NCI-H345 treated with DMSO at 0.1 percent for 48 hours (cell line): Measurements from ENCODE around the gene AIG1.

Experiments
- DNase-seq: peaks from one replicate; lab custom pipeline; 2025; ENCODE audit not compliant: unreplicated experiment; lab: John Stamatoyannopoulos, UW

The AIG1 gene

GRCh38 chr6:143192766-143193165 lies 132.1 kb downstream of the AIG1 start:
- DNase-seq = no peak

GRCh38 chr6:143193571-143194094 lies 132.9 kb downstream of the AIG1 start:
- DNase-seq = no peak

GRCh38 chr6:143194095-143194589 lies 133.5 kb downstream of the AIG1 start:
- no peak for DNase-seq

GRCh38 chr6:143195349-143195845 lies 134.7 kb downstream of the AIG1 start:
- no peak for DNase-seq

GRCh38 chr6:143196525-143197225 lies 136.0 kb downstream of the AIG1 start:
- DNase-seq = no peak

- DNase-seq = no peak
Observed at GRCh38 chr6:143197377-143197776, 136.7 kb downstream of the AIG1 start.

- no peak for DNase-seq
Observed at GRCh38 chr6:143198312-143198711, 137.6 kb downstream of the AIG1 start.

- DNase-seq = no peak
Observed at GRCh38 chr6:143199291-143199690, 138.6 kb downstream of the AIG1 start.

GRCh38 chr6:143200167-143200770 lies 139.6 kb downstream of the AIG1 start:
- DNase-seq = no peak

GRCh38 chr6:143204045-143204444 lies 143.4 kb downstream of the AIG1 start:
- no peak for DNase-seq

GRCh38 chr6:143205131-143205535 lies 144.4 kb downstream of the AIG1 start:
- no peak for DNase-seq

GRCh38 chr6:143205585-143205984 lies 144.9 kb downstream of the AIG1 start:
- DNase-seq = no peak

GRCh38 chr6:143205991-143206390 lies 145.3 kb downstream of the AIG1 start:
- no peak for DNase-seq

- no peak for DNase-seq
Observed at GRCh38 chr6:143206550-143206949, 145.9 kb downstream of the AIG1 start.

- DNase-seq = no peak
Observed at GRCh38 chr6:143210420-143210819, 149.7 kb downstream of the AIG1 start.

GRCh38 chr6:143213859-143214376 lies 153.2 kb downstream of the AIG1 start:
- no peak for DNase-seq

GRCh38 chr6:143215363-143215762 lies 154.7 kb downstream of the AIG1 start:
- DNase-seq = no peak

- no peak for DNase-seq
Observed at GRCh38 chr6:143215771-143216170, 155.1 kb downstream of the AIG1 start.

GRCh38 chr6:143218233-143218632 lies 157.5 kb downstream of the AIG1 start:
- no peak for DNase-seq

GRCh38 chr6:143221698-143222097 lies 161.0 kb downstream of the AIG1 start:
- DNase-seq = no peak

GRCh38 chr6:143222310-143222709 lies 161.6 kb downstream of the AIG1 start:
- DNase-seq = no peak

- no peak for DNase-seq
Observed at GRCh38 chr6:143222801-143223231, 162.1 kb downstream of the AIG1 start.
